GM18951 (cell line): ENCODE results near the gene HLA-DMA.

Experiments
- POLR2A ChIP-seq: IDR thresholded peaks from 4 replicates; pipeline ENCODE4 v1.6.1; 2011; ENCODE audit warnings: mild to moderate bottlenecking; ENCODE audit not compliant: insufficient read length, insufficient read depth; ENCODE audit errors: extremely low read depth
- in situ Hi-C: fragments of 300-500 bp; cut with MboI; formaldehyde crosslinking; loops from one replicate; pipeline ENCODE4 v1.12.0; 2022; ENCODE audit warnings: low sequenced_read_pairs, mixed read lengths, inconsistent platforms; ENCODE audit not compliant: unreplicated experiment

HLA-DMA gene

GRCh38 chr6:32954986-32955802, 2.3 kb upstream of the HLA-DMA start:
- no peak for TF ChIP-seq POLR2A
- in situ Hi-C loops = no loop called here

GRCh38 chr6:32954267-32954666, 1.4 kb upstream of the HLA-DMA start:
- in situ Hi-C loops = no loop called here
- TF ChIP-seq POLR2A = no peak

GRCh38 chr6:32953775-32954174, 878 bp upstream of the HLA-DMA start:
- TF ChIP-seq POLR2A = no peak

GRCh38 chr6:32950449-32950848, 2.4 kb downstream of the HLA-DMA start:
- no peak for TF ChIP-seq POLR2A
- in situ Hi-C loops = no loop called here

More at GRCh38 chr6:32953775-32954174, 878 bp upstream of the HLA-DMA start:
- in situ Hi-C loops = no loop called here

GRCh38 chr6:32950010-32950409, 2.9 kb downstream of the HLA-DMA start:
- in situ Hi-C loops = no loop called here

GRCh38 chr6:32949113-32949512, 3.8 kb downstream of the HLA-DMA start:
- in situ Hi-C loops = no loop called here
- no peak for TF ChIP-seq POLR2A

More at GRCh38 chr6:32950010-32950409, 2.9 kb downstream of the HLA-DMA start:
- no peak for TF ChIP-seq POLR2A

- in situ Hi-C loops = no loop called here
- peak; percentile 4 for TF ChIP-seq POLR2A
Measured at GRCh38 chr6:32947552-32948465, 5.1 kb downstream of the HLA-DMA start.

GRCh38 chr6:32946893-32947292, 6.0 kb downstream of the HLA-DMA start:
- in situ Hi-C loops = no loop called here
- no peak for TF ChIP-seq POLR2A

GRCh38 chr6:32945953-32946352, 6.9 kb downstream of the HLA-DMA start:
- in situ Hi-C loops = no loop called here

GRCh38 chr6:32945108-32945760, 7.7 kb downstream of the HLA-DMA start:
- in situ Hi-C loops = no loop called here
- peak; percentile 33 for TF ChIP-seq POLR2A

More at GRCh38 chr6:32945953-32946352, 6.9 kb downstream of the HLA-DMA start:
- TF ChIP-seq POLR2A = no peak

- in situ Hi-C loops = loop anchor here (5.0 kb wide), 1 partner anchor 57 kb away; no protein-coding TSS in a partner anchor
Measured at GRCh38 chr6:32943864-32944649, 8.8 kb downstream of the HLA-DMA start.

GRCh38 chr6:32942555-32943123, 10.3 kb downstream of the HLA-DMA start:
- in situ Hi-C loops = loop anchor here (5.0 kb wide), 1 partner anchor 55 kb away; no protein-coding TSS in a partner anchor

More at GRCh38 chr6:32943864-32944649, 8.8 kb downstream of the HLA-DMA start:
- TF ChIP-seq POLR2A = peak; percentile 63
